HG02870 (cell line): Measurements from ENCODE around the gene RNF157.
"Not testable (repeated sequence)": the region's sequence is repeated elsewhere in the genome, so short reads cannot be mapped to it uniquely, and the experiment has no call there.

ENCODE experiments used
- ATAC-seq: cut with Tn5 transposase; IDR thresholded peaks from one replicate; pipeline ENCODE4 v1.9.1; 2021; ENCODE audit warnings: mild to moderate bottlenecking, moderate library complexity; ENCODE audit not compliant: unreplicated experiment

The RNF157 gene

DNA sequence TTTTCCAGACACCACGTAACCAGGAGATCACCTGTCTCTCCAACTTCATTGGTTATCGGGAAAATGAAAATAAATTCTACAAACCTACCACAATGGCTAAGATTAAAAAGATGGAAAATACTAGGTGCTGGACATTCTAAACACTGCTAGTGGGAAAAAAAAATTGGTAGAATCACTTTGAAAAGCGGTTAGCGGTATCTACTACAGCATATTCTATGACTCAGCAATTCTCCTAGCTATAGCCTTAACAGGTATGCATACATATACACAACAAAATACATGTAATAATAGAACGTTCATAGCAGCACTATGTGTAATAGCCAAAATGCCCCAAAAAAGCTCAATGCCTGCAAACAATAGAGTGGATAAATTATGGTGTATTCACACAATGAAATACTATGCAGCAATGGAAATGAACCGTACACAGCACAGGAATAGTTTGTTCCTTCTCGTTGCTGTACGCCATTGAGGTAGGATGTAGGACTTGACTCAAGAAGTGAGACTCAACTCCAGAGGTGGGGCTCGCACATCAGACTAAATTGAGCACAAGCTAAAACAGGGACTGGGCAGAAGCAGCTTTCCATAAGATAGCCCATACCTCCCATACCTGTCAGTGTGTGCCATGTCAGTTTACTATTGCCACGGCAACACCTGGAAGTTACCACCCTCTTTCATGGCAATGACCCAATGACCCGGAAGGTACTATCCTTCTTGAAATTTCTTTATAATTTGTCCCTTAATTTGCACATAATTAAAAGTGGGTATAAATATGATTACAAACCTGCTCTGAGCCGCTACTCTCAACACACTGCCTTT, 44.8 kb downstream of the RNF157 start:
- ATAC-seq, result no peak

DNA sequence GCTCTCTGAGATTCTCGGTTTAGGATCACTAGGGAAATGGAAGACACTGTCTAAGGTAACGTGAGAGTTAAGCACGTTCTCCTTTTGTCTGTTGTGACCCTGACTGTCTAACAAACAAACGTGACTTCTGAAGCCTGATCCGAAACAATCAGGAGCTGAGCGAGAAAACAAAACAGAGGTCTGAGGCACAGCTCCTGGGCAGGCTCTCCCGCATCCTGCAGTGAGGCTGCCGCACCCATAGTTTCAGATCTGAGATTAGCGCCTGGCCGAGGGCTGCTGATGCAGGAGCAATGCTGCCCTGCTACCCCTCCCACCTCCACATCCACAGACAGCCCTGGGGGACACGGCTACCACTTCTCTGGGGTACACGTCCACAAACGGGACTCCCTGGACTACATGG, 46.7 kb downstream of the RNF157 start:
- no peak for ATAC-seq

DNA sequence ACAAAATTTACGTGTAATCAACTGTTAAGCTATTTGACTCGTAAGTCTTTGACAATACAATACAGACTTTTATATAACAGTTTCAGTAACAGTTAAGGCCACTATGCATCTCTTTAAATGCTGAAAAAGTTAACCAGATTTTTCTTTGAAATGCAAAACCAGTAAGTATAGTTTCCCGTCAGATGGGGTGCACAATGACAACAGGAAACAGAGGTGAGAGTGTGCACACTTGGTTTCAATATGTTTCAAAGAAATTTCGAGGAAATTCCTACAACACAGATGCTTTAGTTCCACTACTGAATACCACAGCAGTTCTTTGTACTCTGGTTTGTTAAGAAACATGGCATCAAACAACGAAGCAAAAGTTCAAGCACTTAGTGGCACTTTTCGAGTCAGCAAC, 48.4 kb downstream of the RNF157 start:
- peak; percentile 53 for ATAC-seq

DNA sequence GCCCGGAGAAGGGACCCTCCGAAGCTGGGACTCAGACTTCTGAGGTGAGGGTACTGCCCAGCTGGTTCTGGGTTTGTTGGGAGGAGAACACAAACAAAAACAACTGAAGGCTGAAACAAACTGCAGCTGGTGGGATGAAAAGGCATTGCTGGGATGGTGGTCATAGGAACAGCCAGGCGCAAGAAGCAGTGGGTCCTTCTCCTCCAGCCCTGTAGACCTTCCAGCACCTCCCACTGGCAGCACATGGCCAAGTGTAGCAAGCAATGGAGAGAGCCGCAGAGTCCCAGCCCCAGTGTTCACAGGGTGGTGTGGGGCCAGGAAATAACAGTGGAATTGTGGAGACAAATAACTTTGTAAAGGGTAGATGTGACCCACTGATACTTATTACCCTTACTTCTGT, 50.6 kb downstream of the RNF157 start:
- no peak for ATAC-seq

DNA sequence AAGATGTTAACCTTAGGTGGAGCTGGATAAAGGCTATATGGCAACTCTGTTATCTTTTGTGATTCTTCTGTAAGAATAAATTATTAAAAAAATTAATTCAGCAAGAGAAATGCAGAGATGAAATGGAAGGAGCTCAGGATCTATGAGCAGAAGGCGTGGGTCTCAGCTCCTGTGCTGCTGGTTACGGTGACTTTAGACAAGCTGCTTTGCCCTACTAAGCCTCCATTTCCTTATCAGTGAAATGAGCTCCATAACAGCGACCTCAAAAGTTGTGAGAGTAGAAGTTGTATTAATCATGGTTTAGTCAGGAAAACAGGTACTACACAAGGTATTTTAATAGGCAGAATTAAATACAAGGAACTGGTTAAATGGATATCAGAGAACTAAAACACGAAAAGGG, 51.0 kb downstream of the RNF157 start:
- no peak for ATAC-seq

DNA sequence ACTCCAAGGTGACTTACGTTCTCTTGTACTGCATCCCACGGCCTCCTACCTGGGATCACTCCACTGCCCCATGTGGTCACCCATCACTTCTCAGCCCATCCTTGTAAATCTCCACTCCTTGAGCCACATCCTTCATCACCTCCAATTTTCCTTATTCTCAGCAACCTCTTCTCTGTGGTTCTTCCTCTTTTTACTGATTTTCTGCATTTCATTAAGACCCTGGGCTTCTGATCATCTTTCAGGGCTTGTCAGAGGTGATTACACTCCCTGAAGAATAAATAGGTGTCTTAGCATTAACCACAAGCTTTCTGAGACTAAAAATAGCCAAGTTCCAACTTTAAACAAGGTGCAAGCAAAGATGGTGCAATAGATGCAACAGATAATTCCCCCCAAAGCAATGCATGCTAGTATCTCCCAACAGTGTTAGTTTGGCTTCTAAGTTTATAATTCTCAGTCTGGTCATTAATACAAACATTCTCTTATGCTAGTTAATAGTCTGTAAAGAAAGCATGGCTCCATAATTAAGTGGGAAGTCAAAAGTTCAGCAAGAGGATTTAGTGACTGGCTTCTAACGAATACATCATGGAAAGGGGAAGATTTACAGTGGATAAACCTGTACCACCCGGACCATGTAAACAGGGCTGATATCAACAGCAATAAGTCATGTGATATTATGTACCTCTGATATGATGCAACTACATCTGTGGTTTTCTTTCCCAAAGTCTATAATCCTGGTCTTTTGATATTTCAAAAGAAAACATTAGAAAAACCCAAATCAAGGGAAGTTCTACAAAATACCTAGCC, 51.9 kb downstream of the RNF157 start:
- ATAC-seq, result no peak

DNA sequence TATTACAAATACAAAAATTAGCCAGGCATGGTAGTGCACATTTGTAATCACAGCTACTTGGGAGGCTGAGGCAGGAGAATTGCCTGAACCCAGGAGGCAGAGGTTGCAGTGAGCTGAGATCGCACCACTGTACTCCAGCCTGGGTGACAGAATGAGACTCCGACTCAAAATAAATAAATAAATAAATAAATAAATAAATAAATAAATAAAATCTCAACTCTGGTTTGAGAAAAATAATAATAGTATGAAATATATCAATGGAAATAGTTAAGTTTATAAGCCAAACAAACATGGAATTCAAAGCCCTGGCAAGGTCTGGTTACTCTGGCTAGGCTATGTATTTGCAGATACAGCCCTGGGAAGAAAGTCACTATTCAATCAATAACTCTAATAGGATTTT, 53.5 kb downstream of the RNF157 start:
- ATAC-seq, result not testable (repeated sequence)

DNA sequence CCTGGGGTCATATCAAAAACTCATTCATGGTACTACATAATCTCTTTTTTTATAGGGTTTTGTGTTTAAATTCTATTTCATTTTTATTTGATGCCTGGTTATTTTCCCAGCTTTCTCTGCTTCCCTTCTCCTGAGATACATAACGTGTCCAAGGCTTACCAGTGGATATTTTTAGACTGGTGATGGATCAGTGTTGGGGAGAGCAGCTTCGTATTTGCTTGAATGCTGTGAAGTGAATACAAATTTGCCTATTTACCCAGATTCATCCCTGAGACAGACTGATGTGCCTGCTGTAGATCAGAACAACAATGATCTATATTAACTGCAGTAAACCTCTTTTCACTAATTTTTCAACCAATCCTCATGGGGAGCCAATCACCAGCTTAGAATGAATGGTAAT, 56.0 kb downstream of the RNF157 start:
- no peak for ATAC-seq

DNA sequence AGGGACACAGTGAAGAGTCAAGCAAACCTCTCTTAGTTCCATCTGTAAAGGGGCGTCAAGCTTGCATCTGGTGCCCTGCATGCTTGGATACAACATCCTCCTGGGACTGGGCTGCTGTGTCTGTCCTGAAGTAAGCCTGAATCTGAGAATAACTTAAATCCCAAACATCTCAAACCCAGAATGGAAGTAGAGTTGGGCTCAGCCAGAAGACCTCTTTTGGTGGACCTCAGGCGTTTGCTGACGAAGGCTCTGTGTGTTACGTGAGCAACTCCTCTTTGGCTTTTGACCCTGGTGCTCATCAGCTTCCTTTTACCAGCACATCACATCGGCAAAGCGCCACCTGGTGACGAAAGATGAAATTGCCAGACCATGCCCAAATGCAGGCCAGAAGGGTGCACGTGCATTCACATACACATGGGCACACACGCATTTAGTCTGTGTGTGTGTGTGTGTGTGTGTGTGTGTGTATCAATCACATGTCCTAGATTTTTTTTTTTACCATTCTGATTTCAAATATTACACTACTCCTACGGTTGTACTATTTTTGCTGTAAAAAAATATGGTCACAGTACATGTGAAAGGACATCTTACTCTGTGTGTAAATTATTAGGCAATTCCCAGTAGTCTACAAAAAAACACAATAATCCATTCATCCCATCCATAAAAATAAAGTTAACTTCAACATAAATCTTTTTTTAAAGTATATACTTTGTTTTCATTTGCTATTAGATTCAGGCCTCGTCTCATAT, 58.1 kb downstream of the RNF157 start:
- no peak for ATAC-seq

DNA sequence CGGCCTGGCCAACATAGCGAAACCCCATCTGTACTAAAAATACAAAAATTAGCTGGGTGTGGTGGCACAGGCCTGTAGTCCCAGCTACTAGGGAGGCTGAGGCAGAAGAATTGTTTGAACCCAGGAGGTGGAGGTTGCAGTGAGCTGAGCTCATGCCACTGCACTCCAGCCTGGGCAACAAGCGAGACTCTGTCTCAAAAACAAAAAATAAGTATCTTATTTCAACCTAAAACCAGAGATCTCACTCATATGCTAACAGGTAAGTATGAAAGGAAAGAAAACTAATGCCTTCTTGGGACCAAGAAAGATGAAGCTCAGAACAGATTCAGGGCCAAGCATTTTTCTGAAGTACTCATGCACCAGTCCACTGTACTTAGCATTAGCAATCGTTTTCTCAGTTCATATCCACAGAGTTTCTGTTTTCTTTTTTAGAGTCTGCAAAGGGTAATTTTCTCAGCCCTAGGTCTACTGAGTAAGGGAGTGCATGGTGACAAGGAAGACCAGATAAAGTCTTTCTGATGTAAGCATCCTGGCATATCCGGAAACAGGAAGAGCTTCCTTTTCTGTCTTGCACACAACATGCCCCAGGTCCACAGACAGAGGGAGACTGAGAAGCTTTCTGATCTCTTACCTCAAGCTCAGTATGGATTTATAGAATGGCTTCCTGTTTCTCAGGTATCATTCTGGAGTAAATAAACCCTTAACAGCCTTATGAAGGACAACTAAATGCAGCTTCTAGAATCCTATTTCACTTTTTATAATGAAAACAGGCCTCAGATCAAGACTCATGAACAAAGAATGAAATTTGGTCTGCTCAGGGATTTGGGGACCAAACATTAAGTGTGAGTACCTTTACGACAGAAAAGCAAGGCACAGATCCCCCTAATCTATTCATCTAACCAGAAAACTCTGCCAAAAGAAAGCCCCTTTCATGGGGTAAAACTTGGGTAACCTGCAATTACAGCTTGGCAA, 60.5 kb downstream of the RNF157 start:
- no peak for ATAC-seq

DNA sequence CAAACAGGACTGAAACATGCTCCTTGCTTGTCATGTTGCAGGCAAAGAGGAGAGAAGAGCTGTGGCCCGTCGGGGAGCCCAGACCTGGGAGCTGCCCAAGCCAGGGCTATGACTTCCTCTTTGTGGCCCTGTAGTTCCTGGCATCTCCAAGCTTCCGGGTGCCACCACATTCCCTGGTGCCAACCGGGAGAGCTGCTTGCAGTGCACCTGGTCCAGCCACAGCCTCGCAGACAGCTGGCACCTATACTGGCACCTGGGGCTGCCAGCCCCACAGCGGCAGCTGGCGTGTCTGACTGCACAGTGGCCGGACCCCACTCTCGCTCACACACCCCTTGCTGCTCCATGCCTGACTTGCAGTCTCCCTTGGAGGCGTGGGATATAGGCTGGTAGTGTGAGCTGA, 62.2 kb downstream of the RNF157 start:
- ATAC-seq, result no peak

DNA sequence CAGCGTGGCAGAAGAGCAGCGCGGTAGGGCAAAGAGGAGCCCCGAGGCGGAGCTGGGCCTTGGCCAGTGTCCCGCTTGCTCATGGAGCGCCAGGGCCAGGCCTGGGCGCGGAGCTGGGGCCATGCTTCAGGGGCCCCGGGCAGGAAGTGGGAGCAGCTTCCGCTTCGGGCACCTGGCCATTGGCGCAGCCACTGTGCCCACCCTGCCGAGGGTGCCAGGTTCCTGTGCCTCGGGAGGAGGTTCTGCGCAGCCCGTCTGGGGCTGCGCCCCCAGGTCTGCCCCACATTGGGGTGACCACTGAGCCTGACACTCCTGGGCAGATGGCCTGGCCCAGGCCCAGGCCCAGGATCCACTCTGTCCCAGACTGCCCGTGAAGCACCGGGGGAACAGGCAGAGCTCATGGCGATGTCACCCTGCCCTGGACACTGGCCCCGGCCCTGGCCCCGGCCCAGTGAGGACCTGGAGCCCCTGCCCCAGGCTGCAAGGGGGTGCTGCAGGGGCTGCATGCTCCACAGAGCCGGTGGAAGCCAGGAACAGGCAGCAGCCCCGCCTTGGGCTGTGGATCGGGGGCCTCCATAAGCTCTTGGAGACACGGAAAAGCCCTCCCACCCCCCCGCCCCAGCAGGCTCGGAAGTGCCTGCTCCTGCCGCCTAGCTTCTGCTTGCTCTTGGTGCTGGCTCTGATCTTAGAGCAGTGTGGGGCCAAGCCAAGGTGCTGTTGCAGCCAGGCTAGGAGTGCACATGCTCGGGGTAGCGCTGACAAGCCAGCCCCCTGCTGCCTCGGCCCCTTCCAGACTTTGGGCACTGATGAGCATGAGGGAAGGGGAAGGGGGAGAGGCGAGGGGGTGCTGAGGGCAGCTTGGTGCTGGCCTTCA, 63.4 kb downstream of the RNF157 start:
- no peak for ATAC-seq

DNA sequence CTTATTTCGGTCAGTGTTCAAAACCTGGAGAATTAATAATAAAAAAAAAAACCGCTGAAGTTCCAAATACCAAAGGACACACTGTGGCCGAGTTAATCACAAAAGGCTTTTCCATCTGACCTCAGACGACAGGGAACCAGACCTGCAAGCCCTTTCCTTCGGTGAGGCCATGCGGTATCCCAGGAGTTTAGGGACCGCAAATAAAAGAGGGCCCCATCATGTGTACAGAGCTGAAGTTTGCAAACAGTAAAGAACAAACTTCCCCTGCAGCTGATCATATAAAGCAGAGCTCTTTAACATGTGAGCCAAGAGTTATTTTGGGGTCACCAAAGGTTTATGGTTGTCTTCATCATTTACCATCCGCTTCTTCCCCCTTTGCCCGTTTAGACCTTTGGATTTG, 66.3 kb downstream of the RNF157 start:
- no peak for ATAC-seq

DNA sequence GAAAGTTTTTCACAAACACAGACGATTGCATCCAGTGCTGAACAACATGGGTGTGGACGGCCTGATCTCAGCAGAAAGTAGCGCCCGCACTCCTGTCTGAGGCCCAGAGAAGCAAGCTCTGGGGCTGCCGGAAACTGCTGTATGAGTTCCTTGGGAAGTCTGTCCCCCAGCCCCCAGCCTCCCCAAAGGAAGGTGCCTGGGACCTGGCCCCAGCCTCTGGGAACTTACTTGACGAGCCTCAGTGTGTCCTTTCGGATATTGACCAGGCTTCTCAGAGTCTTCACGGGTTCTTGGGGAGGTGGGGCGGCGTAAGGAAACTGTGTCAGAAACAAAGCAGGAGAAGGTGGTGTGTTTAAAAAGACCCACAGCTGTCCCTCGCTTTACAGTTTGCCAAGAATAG, 66.8 kb downstream of the RNF157 start:
- no peak for ATAC-seq

DNA sequence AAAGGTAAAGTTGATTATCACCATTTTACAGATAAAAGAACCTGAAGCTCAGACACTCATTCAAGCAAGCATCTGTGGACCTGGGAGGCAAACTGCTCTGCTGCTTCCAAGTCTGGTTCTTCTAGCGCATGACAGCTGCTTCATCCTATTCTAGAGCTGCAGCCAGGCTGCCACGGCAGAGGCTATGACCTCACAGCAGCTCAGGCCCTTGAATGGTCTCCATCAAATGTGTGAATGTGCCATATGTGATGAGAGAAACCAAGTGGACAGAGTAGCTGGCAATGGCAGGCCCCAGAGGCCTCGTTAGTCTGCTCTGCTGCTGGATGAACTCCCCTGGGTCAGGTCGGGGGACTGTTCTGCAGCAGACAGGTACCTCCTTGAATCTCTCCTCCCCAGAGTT, 68.6 kb downstream of the RNF157 start:
- ATAC-seq, result no peak

DNA sequence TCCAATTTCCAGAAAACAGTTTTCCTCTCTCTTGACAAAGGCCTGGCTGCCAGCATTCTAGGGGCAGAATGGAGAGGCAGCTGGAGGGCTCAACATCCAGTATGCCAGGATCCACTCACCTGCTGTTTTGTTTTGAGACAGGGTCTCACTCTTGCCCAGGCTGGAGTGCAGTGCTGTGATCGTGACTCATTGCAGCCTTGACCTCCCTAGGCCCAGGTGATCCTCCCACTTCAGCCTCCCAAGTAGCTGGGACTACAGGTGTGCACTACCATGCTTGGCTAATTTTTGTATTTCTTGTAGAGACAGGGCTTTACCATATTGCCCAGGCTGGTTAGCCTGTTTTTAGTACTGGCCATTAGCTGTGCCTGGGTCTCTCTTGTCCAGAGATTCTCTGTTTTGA, 70.2 kb downstream of the RNF157 start:
- no peak for ATAC-seq

DNA sequence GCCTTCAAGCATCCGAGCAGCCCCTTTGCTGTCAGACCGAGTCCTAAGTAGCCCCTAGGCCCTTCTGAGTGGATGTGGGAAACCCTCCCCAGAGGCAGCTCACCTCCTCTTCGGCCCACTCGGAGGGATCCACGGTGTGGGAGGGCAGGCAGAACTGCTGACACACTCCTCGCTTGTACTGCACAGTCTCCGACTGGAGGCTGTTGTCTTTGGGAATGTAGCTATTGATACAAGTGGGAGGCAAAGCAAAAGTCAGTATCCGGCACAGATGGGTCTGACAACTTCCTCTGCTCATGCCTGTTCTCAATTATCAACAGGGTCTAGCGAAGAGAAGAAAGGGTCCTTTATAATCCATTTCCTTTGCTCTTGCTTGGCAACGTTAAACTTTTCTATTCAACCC, 73.4 kb downstream of the RNF157 start:
- no peak for ATAC-seq

DNA sequence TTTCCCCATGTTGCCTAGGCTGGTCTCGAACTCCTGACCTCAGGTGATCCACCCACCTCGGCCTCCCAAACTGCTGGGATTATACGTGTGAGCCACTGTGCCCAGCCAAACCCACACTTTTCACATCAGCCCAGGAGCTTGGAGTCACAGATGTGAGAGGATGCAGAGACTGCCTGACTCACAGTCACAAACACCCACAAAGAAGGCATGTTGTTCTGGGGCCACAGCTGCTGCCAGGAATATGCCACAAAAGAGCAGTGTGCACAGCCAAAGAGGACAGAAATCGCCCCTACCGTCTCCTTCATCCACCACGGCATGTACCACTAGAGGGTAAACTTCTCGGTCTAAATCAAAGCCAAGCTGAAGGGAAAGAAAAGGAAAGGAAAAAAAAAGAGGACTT, 74.1 kb downstream of the RNF157 start:
- no peak for ATAC-seq

DNA sequence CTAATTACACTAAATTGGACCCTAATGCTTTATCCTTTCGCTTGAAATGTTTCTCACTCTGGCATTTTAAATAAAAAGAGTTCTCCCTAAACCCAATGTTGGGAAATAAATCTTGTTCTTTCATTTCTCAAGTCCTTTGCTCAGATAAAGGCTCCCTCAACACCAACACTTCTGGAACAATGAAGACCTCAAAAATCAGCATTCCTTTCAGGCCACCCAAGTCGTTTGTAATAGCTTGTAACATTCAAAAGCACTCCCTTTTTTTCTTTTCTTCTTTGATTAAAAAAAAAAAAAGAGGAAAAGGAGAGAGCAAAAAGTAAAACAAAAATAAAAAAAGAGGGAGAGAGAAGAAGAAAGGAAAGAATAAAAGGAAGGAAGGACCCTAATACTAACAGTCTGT, 76.0 kb downstream of the RNF157 start:
- ATAC-seq, result no peak

DNA sequence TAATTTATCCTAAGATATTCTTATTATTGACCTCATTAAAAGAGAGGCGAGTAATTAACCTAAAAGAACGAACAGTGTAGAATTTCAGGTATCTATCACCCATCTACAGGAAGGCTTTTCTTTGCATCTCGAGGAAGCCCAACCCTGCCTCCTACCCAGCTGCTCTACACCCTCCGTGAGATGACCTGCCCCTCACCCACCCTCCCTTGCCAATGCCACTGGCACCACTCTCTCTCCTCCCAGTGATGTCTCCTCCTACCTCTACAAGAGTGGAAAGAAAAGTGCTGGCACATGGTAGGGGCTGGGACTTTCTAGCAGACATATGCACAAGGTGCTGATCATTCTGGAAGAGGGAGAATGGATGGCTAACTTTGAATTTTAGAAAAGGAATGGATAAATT, 76.4 kb downstream of the RNF157 start:
- ATAC-seq, result no peak
